Left colon (tissue), 2 donors: Measurements from ENCODE around the gene DHRS7B. TPM values are rescaled to one million over a fixed set of nuclear protein-coding genes. Genes with fewer than 3 reads are reported as not detected.
"Not testable (repeated sequence)": the region's sequence is repeated elsewhere in the genome, so short reads cannot be mapped to it uniquely, and the experiment has no call there.

Experiments
- ATAC-seq: fragments of 200-7000 bp; cut with Tn5 transposase; one replicate; pipeline ENCODE4 v1.9.1; 2020; ENCODE audit warnings: mild to moderate bottlenecking, moderate library complexity
- DNase-seq, 2 donors: peaks; one replicate each; pipeline ENCODE4 v3.0.0-alpha.2; 2020
- intact Hi-C, 2 donors: fragments of 100-400 bp; cut with DNase I in 1 of 2; cut with micrococcal nuclease in 1 of 2; formaldehyde crosslinking; loops; one replicate each; pipeline versions ENCODE4 v1.11.2 to v1.14.0; 2022; cut with DNase I, micrococcal nuclease
- total RNA-seq, 2 donors: library from RNA; stranded (reverse); fragmentation: NEBNext Ultra II Directional; extraction: Animal tissue kit (Norgen Biotek cat#: 25700); gene quantifications; one replicate each; pipeline ENCODE4 v1.2.1, GENCODE V29; 2021
- donor health status: DM: no; HTN: no; CAD: no.
- donor health status: DM: yes; HTN: yes; CAD: no.

Gene DHRS7B
- total RNA-seq, 2 donors from 2014 or later, result 32.1 to 33.5 TPM

DNA sequence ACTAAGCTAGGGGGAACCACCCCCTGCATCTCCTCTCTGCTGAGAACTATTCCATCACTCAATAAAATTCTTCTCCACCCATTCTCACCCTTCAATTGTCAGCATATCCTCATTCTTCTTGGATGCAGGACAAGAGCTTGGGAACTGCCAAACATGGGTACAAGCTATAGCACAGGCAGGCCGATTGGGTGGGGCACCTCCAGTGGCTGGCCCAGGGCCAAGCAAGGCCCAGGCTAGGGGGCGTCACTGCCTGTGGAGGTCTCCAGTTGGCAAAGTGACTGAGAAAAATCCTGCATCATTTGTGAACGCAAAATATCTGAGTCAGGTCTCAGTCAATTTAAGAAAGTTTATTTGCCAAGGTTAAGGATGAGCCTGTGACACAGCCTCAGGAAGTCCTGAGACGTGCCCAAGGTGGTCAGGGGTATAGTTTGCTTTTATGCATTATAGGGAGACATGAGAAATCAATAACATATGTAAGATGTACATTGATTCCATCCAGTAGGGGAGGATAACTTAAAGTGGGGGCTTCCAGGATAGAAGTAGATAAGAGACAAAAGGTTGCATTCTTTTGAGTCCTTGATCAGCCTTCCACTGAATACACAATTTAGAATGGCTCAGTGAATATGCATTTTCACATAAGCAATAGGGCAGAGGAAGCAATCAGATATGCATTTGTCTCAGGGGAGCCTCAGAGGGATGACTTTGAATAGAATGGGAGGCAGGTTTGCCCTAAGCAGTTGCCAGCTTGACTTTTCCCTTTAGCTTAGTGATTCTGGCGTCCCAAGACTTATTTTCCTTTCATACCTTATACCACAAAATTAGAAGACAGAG, 21.5 kb upstream of the DHRS7B start:
- intact Hi-C loops, result no loop called here
- DNase-seq (no peak), ATAC-seq (no peak)

DNA sequence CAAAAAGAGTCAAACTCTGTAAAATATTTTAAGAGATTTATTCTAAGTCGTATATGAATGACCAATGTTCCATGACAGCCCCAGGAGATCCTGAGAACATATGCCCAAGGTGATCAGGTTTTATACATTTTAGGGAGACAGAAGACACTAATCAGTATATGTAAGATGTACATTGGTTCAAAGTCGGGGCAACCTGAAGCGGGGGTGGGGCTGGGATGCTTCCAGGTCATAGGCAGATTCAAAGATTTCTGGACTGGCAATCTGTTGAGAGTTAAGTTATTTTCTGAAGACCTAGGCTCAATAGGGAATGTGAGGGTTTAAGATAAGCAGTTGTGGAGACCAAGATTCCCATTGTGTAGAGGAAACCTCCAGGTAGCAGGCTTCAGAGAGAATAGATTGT, 20.4 kb upstream of the DHRS7B start:
- intact Hi-C loops, result no loop called here

DNA sequence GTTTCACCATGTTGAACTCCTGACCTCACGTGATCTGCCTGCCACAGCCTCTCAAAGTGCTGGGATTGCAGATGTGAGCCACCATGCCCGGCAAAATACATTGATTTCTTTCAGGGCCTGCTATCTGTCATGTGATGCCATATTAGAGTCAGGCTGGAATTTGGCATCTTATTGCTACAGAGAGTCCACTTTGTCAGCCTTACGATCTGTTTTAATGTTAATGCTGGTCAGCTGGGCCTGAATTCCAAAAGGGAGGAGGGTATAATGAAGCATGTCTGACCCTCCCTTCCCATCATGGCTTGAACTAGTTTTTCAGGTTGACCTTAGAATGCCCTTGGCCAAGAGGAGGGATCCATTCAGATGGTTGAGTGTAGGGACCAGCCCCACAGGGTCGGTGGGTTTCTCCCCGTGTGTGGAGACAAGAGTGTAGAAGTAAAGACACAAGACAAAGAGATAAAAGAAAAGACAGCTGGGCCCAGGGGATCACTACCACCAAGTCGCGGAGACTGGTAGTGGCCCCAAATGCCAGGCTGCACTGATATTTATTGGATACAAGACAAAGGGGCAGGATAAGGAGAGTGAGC, 19.6 kb upstream of the DHRS7B start:
- intact Hi-C loops, DNase-seq, ATAC-seq: not testable (repeated sequence)

More for the DNA sequence above, 20.4 kb upstream of the DHRS7B start:
- DNase-seq (no peak), ATAC-seq (no peak)

DNA sequence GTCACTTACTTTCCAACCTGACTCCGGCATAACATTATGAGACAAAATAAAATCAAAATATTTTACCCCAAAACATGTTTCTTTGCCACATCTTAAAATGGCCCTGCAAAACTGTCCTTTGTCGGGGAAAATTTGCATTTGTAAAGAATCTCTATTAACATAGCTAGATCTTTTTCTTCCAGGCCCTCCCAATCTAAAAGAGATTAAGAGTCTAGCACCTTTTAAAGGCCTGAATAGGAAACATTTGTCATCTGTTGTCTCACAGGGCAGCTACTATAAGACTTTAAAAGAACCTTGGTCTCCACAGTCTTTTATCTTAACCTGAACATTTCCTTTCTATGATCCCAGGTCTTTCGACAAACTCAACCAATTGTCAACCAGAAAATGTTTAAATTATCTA, 18.1 kb upstream of the DHRS7B start:
- no peak for DNase-seq
- intact Hi-C loops, result no loop called here
- no peak for ATAC-seq

DNA sequence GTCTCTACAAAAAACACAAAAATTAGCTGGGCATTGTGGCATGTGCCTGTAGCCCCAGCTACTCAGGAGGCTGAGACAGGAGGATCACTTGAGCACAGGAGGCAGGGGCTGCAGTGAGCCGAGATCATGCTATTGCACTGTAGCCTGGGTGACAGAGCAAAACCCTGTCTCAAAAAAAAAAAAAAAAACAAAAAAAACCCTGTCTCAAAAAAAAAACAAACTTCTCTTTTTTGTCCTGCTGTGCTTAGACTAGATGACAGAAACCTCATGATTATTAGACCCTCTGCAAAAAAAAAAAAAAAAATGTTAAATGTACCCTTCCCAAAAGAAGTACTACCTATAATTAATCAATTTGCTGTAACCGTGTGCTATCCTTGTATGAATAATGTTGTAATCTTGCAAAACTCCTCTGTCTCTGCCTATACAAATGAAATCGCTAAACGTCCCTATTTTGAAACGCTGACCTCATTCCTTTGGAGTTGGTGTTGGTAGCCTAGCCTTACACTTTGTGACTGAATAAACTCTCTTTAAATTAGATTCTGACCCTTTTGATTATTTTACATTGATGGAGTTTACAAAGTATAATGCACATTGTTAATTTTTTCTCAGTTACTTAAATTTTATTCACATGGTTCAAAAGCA, 13.6 kb upstream of the DHRS7B start:
- intact Hi-C loops, result no loop called here
- ATAC-seq (no peak), DNase-seq (no peak)

DNA sequence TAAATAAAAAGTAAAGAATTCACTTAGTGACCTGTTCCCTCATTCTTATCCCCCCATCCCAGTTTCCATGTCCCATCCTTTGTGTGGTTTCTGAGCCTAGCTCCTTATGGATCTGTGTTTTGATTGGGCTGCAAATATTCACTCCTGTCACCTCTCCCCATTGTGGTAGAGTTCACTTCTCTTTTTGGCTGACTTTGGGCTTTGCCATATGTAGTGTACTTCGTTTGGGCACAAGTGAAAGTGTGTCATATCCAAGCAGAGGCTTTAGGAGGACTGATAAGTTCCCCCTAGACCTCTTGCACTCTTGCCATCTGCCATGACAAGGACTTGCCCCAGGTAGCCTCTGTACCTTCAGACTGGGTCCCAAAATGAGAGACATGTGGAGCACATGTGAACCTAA, 13.0 kb upstream of the DHRS7B start:
- intact Hi-C loops, result no loop called here
- no peak for DNase-seq
- ATAC-seq, result no peak

DNA sequence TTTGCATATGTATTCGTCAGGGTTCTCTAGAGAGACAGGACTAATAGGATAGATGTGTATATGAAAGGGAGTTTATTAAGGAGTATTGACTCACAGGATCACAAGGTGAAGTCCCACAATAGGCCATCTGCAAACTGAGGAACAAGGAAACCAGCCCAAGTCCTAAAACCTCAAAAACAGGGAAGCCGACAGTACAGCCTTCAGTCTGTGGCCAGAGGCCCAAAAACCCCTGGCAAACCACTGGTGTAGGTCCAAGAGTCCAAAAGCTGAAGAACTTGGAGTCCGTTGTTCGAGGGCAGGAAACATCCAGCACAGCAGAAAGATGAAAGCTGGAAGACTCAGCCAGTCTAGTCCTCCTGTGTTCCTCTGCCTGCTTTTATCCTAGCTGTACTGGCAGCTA, 12.0 kb upstream of the DHRS7B start:
- ATAC-seq, intact Hi-C loops, DNase-seq: not testable (repeated sequence)

DNA sequence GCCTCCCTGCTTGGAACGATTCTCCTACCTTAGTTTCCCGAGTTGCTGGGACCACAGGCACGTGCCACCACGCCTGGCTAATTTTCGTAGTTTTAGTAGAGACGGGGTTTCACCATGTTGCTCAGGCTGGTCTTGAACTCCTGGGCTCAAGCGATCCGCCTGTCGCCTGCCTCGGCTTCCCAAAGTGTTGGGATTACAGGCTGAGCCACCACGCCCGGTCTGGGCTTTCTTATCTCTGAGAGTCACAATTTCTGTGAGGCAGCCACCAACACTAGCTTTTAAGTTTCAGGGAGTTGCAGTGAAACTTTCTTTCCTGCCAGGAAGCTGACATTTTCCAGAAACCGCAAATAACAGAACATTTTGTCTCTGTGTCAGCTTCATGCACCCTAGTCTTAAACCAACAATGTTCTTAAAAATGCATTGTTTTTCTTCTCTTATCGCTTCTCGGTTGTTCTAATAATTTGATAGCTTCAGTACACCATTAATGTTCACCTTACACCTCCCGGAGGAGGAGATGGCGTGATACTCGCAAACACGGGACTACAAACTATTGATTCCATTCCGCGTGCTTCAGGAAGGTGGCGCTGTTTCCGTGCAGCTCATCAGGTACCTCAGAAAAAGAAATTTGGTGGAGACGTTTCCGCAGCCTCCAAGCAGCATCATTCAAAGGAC, 7.4 kb upstream of the DHRS7B start:
- peak; percentile 48 to 68 for DNase-seq
- intact Hi-C loops, result no loop called here
- ATAC-seq, result peak; percentile 77

DNA sequence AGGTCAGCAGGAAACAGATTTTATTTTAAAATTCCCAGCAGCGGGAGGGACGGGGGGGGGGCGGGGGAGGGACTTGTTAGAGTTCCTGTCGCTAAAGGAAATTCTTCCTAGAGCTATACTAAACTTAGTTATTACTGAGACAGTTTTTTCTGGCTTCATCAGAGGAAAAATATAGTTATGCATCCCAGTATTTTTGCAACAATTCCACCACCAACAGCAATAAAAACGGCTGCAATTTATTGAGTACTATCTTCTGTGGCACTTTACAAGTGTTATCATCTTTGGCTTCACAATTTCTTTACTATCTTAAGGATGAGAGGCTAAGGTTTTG, 6.9 kb upstream of the DHRS7B start:
- ATAC-seq, result no peak
- intact Hi-C loops, result no loop called here
- DNase-seq, result no peak

DNA sequence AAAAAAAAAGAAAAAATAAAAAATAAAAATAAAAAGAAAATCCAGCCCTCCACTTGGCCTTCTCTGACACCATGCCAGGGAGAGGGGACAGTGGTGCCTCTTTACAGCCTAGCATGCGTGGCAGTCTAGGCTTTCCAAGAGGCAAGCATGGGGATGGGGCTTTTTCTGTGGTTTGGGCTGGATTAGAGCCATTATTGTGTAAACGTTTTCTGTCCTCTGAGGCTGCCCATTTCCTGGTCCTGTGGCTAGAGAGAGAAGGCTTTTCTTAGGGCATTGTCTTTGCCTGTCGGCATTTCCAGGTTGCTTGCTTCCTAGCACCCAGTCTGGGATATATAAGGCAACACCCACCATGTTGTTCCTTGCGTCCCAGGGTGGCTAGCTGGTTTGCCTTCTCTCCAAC, 2.7 kb upstream of the DHRS7B start:
- ATAC-seq, result no peak
- no peak for DNase-seq
- intact Hi-C loops, result no loop called here

DNA sequence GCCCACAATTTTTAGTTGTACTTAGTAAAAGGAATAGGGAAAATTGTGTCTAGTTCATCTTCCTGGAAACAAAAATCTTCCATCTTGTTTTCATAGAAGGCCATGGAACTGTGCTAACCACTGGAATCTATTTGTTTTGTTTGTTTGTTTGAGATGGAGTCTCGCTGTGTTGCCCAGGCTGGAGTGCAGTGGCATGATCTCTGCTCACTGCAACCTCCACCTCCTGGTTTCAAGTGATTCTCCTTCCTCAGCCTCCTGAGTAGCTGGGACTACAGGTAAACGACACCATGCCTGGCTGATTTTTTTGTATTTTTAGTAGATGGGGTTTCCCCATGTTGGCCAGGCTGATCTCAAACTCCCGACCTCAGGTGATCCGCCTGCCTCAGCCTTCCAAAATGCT, 2.2 kb upstream of the DHRS7B start:
- intact Hi-C loops, ATAC-seq, DNase-seq: not testable (repeated sequence)

DNA sequence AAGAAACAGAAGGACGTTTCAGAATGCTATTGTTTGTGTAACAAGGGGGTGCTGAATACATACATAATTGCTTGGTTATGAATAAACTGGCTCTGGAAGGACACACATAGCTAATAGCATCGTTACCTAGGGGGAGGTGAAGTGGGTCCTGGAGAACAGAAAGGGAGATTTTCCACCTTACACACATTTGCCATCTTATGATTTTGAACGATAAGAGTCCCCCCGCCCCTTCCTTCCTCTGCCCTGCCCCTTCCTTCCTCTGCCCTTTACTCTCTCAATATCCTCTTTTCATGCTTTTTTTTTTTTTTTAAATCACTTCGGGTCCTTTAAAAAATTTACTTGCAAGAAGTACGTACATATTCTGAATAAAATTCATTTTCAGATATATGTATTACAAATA, 902 bp upstream of the DHRS7B start:
- ATAC-seq (no peak), DNase-seq (no peak)
- intact Hi-C loops, result no loop called here

DNA sequence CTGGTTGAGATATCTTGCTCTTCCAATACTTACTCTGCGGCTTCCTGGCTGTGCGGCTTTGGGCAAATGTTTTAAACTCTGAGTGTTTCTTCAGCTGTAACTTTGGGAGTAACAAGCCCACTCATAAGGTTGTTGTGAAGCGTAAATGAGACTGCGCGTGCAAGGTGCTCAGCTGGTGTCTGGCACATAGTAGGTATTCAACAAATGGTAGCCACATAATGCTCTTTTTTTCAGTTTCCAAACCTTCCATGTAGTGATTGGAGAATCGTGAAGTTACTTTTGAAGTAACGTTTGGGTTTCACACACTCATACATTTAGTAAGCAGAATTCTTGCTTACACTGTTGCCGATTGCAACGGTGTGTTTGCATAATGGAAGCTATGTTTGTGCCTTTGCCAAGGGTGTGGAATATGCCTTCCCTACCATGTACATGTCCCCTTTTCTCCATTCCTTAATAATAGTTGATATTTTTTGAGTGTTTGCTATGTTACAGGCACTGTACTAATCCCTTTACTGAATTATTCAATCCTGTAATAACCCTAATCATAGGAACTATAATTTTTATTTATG, 829 bp downstream of the DHRS7B start:
- ATAC-seq, result no peak
- intact Hi-C loops, result no loop called here
- no peak for DNase-seq

DNA sequence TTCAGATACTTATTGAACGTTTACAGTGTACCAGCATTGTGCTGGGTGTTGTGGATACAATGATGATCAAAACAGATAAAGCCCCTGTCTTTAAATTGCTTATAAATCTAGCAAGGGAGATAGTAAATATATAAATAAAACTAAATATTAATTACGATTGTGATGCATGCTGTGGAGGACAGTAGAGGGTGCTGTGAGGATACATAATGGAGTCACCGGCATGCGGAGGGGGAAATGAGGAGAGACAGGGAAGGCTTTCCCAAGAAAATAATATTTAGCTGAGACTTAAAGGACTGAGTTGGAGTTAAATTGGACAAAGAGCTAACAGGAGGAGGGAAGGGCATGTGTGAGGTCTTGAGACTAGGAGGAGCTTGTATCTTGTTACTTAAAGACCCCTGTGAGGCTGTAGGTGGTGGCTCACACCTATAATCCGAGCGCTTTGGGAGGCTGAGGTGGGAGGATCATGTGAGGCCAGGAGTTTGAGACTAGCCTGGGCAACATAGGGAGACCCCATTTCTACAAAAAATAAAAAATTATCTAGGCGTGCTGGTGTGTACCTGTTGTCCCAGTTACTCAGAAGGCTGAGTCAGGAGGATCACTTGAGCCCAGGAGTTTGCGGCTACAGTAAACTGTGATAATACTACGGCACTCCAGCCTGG, 2.4 kb downstream of the DHRS7B start:
- DNase-seq, result no peak
- intact Hi-C loops, result no loop called here
- no peak for ATAC-seq

DNA sequence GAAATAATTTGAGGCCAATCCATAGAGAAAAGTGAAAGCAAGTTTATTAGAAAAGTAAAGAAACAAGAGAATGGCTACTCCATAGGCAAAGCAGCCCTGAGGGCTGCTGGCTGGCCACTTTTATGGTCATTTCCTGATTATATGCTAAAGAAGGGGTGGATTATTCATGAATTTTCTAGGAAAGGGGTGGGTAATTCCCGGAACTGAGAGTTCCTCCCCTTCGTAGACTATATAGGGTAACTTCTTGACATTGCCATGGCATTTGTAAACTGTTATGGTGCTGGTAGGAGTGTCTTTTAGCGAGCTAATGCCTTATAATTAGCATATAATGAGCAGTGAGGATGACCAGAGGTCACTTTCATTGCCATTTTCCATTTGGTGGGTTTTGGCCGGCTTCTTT, 4.4 kb downstream of the DHRS7B start:
- intact Hi-C loops, result no loop called here
- DNase-seq (no peak), ATAC-seq (no peak)

DNA sequence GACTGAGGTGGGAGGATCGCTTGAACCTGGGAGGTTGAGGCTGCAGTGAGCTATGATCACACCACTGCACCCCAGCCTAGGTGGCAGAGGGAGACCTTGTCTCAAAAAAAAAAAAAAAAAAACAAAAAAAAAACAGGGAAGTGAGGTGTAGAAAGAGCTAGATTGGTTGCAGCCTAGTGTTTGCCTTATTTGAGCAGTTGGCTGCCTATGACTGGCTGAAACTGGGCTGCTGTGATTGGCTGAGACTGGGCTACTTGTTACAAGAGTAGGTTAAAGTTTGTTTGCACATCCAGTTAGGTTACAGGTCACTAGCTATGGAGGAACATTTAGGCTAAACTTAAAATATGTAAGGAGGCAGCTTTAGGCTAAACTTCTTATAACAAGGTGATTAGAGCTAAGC, 5.7 kb downstream of the DHRS7B start:
- no peak for ATAC-seq
- intact Hi-C loops, result no loop called here
- DNase-seq, result peak in 1 of 2 donors; percentile 29

DNA sequence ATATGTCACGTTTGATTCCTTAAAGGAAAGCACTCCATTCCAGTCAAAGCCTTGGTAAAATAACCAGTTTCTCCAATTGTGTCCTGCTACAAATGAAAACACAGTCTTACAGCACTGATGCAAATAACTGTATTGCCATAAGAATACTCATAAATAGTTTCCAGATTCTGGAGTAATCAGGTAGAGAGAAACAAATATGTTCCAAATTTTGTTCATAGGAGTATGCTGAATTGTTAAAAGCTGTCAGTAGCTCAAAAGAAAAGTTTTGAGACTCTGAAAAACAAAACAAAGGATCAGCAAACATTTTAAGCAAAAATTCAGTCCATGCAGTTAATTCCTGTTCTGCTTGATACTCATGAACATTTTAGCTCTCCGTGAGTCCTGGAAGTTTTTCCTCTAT, 7.8 kb downstream of the DHRS7B start:
- no peak for ATAC-seq
- DNase-seq, result no peak
- intact Hi-C loops, result no loop called here

DNA sequence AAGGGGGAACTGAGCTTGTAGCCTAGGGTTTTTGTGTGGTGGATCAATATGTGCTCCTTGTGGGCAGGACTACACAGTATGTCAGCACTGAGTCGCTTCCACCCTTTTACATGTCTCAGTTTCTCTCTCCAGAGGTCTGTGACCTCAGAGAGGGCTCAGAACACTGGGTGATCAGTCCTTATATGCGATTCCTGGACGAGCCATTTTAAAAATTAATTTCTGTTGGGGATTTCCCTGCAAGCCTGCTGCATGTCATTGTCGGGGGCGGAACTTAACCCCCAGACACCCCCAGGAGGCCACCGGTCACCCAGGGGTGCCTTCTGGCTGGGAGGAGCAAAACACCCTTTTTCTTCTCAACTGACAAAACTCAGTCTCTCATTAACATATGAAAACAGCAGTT, 14.1 kb downstream of the DHRS7B start:
- ATAC-seq, result no peak

DNA sequence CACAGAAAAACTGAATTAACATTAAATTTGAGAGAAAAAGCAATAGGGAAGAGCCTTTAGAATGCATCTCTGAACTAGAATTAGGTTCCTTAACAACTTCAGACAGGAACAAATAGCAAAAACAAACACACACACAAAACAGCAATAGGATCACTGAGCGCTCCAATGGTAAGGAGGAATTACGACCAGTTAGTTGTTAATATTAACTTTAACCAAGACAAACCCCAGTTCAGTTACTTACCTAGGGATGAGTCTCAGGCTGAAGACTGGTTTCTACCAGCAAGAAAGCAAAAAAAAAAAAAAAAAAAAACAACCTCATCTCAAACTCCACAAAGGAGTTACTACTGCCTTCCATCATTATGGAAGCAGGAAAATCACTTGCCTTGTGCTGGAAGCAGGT, 14.6 kb downstream of the DHRS7B start:
- ATAC-seq, result no peak
- intact Hi-C loops, result no loop called here
- no peak for DNase-seq

More for the DNA sequence above, 14.1 kb downstream of the DHRS7B start:
- DNase-seq, result no peak
- intact Hi-C loops, result no loop called here
